GM18526 (cell line): Measurements from ENCODE around the gene RBFOX2.

ENCODE experiments used
- POLR2A ChIP-seq: IDR thresholded peaks from 3 replicates; pipeline ENCODE4 v1.6.1; 2011; ENCODE audit not compliant: insufficient read length; ENCODE audit errors: extremely low read depth

Gene RBFOX2

DNA sequence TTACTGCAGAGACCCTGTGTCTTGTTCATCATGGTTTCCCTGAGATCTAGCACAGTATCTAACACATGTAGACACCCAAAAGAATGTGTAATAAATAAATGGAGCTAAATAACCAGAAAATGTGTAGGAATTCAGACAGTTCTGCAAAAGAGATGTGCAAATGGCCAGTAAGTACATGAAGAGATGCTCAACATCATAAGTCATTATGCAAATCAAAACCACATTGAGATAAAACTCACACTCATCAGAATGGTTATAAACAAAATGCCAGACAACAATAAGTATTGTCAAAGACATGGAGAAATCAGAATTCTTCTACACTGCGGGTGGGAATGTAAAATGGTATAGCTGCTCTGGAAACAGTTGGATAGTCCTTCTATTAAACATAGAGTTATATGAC lies 88.5 kb downstream of the RBFOX2 start:
- TF ChIP-seq POLR2A, result no peak

DNA sequence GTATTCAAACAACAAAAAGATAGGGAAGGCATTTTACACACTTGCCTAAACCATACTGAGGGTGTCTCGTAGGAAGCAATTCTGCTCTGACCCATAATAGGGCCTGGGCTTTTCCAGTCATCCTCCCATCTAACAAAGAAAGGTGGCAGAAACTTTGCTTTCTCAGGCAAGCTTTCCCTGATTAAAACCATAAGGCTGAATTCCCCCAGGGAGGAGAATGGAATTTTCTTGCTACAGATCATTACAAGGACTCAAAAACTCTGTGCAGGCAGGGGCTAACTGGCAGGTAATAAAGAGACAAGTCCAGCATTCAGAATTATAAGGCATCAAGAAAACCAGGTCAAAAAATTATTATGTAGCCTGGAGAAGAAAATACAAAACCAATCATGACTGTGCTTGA lies 90.4 kb downstream of the RBFOX2 start:
- TF ChIP-seq POLR2A, result no peak

DNA sequence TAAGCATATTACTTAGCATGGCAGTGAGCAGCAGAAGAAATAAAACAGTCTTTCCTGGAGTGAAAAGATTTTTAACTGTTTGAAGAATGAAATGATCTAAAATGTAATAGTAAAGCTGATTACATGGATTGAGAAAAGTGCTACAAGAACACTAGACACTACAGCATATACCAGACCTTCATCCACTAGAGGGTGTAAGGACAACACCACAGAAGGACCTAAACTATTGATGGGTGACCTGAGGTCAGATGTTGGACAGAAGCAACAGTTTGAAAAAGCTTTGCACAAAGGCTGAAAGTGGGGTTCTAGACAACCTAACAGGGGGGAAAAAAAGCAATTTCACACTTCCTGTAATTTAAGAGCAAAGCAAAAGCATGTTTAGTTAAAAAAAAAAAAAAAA lies 97.7 kb downstream of the RBFOX2 start:
- TF ChIP-seq POLR2A, result no peak

DNA sequence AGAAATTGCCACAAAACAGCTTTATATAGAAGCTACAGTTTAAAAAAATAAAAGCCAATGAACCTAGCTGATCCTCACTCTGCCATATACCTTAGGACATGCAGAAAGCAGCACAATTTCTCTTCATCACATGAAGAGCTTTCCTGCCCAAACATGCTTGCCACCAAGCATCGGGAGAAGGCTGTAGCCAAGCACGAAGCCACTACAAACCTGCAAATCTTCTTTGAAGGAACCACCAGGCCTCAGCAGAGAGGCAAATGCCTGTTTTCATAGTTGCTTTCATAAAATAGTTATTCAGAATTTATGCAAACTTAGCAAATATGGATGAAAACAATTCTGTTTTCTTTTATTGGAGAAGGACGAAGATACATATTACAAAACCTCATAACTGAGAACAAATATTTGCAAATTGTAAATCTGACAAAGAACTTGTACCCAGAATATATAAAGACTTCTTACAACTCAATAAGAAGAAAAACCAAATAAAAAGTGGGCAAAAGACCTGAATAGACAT lies 100.3 kb downstream of the RBFOX2 start:
- TF ChIP-seq POLR2A, result no peak

DNA sequence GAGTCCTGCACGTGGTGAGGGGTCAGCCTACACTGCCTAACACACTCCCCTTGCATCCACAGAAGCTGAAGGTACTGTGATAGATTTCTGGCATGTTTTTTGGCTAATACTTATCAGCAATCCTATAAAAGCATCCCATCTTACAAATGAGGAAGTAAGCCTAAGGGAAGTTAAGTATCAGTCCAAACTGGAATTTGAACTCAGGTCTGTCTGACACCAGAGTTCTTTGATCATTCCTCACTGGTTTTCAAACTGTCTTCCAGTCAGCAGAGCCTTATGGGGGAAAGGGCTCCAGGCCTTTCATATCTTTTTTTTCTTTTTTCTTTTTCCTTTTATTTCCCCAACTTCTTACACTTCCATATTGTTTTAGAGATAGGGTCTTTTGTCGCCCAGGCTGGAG lies 105.6 kb downstream of the RBFOX2 start:
- TF ChIP-seq POLR2A, result no peak

DNA sequence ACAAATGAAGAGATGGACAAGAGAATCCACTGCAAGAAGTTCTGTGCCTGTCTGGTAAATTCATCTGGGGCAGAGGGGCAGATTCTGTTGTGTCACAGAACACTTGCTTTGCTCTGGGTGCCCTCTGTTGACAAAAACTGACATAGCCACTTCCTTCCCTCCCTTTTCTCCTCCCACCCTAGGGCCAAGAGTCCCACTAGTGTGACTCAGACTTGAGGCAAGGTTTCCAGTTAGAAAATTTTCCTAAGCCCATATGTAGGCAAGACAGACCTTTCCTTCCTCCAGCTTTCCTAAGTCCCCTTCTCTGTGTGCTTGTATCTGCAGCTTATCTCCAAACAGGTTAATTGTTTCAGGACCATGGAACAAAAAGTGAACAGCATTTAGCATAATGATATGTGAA lies 106.8 kb downstream of the RBFOX2 start:
- no peak for TF ChIP-seq POLR2A

DNA sequence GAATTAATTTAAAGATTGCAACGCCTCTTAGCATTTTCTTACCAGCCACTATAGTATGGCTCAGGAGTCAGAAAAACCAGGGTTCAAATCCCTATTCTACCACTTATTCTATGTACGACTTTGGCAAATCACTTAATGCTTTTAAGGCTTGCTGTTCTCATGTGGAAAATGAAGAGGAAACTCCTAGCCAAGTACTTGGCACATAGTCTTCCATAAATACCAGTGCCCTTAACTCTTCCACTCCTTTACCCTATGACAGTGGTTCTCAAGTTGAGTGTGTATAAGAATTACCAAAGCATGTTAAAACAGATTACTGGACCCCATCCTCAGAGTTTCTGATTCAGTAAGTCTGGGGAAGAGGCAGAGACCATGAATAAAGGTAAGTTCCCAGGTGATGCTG lies 107.6 kb downstream of the RBFOX2 start:
- no peak for TF ChIP-seq POLR2A

DNA sequence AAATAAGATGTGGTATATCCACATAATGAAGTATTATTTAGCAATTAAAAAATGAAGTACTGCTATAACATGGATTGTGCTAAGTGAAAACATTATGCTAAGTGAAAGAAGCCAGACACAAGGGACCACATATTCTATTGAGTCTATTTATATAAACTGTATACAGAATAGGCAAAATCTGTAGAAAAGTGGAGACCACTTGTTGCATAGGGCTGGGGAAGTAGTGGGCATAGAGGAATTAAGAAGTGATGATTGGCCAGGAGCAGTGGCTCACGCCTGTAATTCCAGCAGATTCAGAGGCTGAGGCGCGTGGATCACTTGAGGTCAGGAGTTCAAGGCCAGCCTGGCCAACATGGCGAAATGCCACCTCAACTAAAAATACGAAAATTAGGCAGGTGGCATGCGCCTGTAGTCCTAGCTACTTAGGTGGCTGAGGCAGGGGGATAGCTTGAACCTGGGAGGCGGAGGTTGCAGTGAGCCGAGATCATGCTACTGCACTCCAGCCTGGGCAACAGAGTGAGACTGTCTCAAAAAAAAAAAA lies 109.6 kb downstream of the RBFOX2 start:
- TF ChIP-seq POLR2A, result no peak

DNA sequence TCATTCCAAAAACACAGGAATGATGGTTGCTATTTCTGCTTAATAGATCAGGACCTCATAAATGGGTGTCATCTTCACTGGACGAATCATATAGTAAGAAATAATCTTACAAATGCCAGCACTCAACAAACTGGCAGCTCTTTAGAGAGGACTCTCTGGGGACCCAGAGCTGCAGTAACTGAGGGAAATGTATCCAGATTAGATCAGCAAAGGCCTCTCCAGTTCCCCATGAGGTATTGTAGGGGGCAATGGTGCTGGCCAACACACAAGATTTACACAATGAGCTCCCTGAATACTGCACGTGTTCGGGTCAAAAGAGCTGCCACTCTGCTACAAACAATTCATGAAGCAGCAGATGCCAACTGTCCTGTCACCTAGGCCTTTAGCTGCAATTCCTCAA lies 110.2 kb downstream of the RBFOX2 start:
- TF ChIP-seq POLR2A, result no peak

DNA sequence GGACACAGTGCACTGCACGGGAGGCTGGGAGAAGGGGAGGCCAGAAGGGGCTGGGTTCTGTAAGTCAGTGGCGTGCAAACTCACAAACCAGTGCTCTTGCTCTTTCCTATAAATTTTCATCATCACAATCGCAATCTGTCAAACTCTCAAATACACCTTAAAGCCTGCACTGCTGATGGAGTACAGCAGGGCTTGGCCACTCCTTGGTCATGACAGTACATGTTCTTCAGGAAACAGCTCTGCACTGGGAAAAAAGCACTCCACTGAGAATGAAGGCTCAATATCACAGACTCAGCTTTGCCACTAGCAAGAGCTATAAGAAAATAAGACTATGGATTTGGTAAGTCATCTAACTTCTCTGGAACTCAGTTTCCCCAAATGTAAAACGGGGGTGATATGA lies 111.0 kb downstream of the RBFOX2 start:
- no peak for TF ChIP-seq POLR2A

DNA sequence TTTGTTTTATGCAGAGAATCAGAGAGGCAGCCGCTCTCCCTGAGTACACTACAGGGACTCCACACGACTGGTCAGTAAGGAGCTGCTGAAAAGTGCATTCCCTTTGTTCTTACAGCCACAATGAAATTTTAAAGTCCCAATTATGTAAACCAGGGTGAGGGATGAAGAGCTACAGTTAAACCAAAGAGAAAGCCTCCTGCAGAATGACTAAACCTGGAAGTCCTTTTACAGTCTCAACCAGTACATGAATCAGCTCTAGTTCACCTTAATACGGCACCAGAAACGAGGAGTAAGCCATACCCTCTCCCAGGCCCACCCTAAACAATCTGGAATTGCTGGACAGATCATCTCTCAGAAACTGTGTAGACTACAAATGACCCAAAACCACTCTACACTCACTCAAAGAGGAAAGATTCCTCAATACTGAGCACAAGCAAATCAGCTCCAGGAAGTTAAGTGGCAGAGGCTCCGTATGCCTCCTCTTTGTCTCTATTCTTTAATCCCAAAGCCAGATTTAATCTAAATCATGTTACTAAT lies 113.1 kb downstream of the RBFOX2 start:
- TF ChIP-seq POLR2A, result no peak

DNA sequence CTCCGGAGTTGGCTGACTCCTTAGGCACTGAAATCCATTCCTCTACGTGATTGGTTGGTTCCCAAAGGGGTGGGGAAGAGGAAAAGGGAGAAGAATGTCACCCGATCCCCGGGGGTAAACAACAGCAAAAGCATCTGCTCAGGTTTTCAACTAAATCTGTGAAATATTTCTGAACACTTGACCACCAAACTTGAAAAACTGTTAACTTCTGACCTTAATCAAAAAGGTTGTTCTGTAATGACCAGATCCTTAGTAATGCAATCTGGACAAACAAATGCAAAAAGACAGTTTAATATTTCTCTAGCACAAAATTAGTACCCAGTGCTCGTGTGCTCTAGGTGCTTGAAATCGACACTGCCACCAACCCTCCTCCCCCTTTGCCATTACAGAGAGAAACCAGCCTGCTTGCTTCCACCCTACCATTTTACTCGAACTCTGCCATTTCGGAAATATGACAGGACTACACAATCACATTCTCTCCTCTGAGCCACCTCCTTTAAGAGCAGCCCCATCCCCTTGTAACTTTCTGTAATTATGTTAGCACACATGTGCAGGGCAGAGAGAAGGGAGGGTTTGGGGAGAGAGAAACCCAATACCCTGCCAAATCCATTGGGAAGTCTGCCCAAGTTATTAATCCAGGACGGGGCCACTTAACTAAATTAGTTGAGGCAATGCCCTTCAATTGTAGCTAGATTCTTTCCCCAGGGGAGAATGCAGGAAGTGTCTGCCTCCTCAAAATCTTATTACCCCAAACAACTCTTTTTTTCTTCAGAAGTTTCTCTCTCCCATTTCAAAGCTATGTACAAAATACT lies 113.8 kb downstream of the RBFOX2 start:
- no peak for TF ChIP-seq POLR2A

DNA sequence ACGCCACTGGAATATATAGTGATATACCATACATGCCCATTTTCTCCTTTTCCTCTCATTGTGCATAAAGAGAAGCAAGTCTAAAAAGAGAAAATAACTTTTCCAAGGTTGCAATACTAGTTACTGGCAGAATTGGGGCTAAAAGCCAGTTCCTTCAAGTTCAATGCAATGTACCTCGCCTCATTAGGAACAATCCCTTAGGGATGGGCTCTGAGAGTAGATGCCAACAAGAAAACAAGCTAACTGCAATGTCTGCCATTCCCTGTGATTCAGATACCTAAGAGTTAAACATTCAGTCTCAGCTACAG lies 114.3 kb downstream of the RBFOX2 start:
- no peak for TF ChIP-seq POLR2A

DNA sequence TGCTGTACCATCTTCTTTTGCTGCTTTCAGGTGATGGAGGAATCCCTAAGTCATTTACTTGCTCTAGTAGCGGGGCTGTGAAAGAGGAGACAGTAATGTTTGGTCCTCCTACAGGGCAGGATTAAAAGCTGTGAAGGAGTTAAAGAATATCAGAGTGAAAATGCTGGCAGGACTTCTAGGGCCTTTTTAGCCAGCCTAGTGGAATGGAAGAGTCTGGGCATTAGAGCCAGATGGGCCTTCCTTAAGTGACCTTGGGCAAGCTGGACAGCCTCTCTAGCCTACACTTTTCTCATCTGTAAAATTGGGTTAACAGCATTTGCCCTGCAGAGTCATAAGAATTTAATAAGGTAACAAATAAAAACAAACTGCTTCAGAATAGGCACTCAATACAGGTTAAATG lies 114.7 kb downstream of the RBFOX2 start:
- TF ChIP-seq POLR2A, result no peak

DNA sequence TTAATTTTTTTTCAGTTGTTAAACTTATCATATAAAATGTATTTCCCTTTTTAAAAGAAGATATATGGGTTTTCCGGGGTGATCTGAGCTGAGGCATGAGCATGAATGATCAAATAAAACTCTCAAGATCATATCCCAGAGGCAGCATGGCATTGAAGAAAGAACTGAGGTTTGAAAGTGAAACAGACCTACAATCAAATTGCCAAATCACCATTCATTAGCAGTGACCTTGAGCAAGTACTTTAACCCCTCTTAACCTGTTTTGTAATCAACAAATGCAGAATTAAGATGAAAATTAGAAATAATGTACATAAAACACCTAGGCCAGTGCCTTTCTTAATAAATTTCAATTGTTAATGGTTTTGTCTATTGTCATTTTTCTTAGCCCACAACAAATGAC lies 116.0 kb downstream of the RBFOX2 start:
- TF ChIP-seq POLR2A, result no peak

DNA sequence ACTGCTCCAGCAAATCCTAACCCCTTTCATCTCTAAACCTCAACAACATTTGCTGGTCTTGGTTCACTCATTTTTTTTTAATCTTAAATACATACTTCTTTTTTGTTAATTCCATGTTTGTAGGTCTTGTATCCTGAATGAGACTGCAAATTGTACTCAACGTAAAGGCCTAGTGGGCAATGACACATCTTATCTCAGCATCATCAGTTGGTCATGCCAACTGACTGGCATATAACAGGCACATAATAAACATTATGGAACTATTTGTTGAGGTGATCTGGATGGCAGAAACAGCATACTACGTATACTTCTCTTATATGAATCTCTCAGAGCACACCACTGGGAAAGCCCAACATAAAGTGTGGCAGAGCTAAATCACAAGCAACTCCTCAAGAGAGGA lies 116.7 kb downstream of the RBFOX2 start:
- TF ChIP-seq POLR2A, result no peak

DNA sequence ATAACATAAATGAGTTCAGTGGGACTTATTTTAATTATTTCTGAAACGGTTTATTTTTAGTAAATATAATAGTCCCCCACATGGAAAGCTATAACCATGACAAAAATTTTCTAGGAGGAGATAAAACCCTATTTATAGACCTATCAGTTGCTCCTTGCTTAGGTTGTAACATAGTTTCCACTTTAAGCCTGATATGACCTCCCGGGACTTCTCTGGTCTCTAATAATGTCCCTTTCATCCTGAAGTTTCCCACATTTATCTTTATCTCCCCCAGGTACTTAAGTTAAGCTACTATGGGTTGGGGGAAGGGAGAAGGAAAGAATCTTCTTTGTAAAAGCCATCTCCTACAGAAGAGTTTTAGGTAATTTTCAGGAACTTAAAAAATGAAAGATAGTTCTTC lies 117.7 kb downstream of the RBFOX2 start:
- TF ChIP-seq POLR2A, result no peak
